GM19043 (cell line): ENCODE results near the gene TNRC6A.
"Not testable (repeated sequence)": the region's sequence is repeated elsewhere in the genome, so short reads cannot be mapped to it uniquely, and the experiment has no call there.

Experiments used
- ATAC-seq: cut with Tn5 transposase; IDR thresholded peaks from one replicate; pipeline ENCODE4 v1.9.1; 2021; ENCODE audit warnings: low read depth; ENCODE audit not compliant: unreplicated experiment

Gene TNRC6A

GRCh38 chr16:24839347-24839972 is 110.0 kb downstream of the TNRC6A start:
- no peak for ATAC-seq

GRCh38 chr16:24841291-24841690 is 111.8 kb downstream of the TNRC6A start:
- ATAC-seq, result no peak

GRCh38 chr16:24844101-24845030 is 114.9 kb downstream of the TNRC6A start:
- ATAC-seq, result no peak

GRCh38 chr16:24845031-24845365 is 115.5 kb downstream of the TNRC6A start:
- ATAC-seq, result not testable (repeated sequence)

GRCh38 chr16:24845726-24846547 is 116.5 kb downstream of the TNRC6A start, which contains the start of gene SLC5A11:
Gene SLC5A11 (plus strand): TSS chr16:24845963. CDS start chr16:24858644, 12,681 bp downstream.
- ATAC-seq, result no peak

- no peak for ATAC-seq
These were observed 117.3 kb downstream of the TNRC6A start for GRCh38 chr16:24846548-24847357.

- ATAC-seq, result no peak
These were observed 117.9 kb downstream of the TNRC6A start for GRCh38 chr16:24847358-24847664.

- ATAC-seq, result no peak
These were observed 118.6 kb downstream of the TNRC6A start for GRCh38 chr16:24848065-24848464.

- no peak for ATAC-seq
These were observed 120.2 kb downstream of the TNRC6A start for GRCh38 chr16:24849641-24850040.

GRCh38 chr16:24850289-24850938 is 121.0 kb downstream of the TNRC6A start:
- no peak for ATAC-seq

- no peak for ATAC-seq
These were observed 122.2 kb downstream of the TNRC6A start for GRCh38 chr16:24851700-24852099.

- ATAC-seq, result no peak
These were observed 122.8 kb downstream of the TNRC6A start for GRCh38 chr16:24852281-24852721.

GRCh38 chr16:24853169-24853824 is 123.8 kb downstream of the TNRC6A start:
- ATAC-seq, result no peak

- ATAC-seq, result no peak
These were observed 124.4 kb downstream of the TNRC6A start for GRCh38 chr16:24853830-24854229.

GRCh38 chr16:24854607-24855171 is 125.2 kb downstream of the TNRC6A start:
- no peak for ATAC-seq

- no peak for ATAC-seq
These were observed 126.2 kb downstream of the TNRC6A start for GRCh38 chr16:24855678-24856077.

GRCh38 chr16:24856871-24857270 is 127.4 kb downstream of the TNRC6A start:
- not testable (repeated sequence) for ATAC-seq

GRCh38 chr16:24858219-24859041 is 129.0 kb downstream of the TNRC6A start:
- ATAC-seq, result no peak
